Caco-2 (cell line): ENCODE data around the gene GNAO1. TPM values are rescaled to one million over a fixed set of nuclear protein-coding genes. Genes with fewer than 3 reads are reported as not detected.

ENCODE experiments used
- BruUV-seq: library from RNA; stranded (reverse); fragments of 400-500 nt; replicated peaks from 2 replicates; lab custom pipeline; 2021; lab: Mats Ljungman, UMichigan
- CTCF ChIA-PET: fragments of 300-600 bp; sonication (Branson Sonifier 250); formaldehyde crosslinking; loops from one replicate; lab custom pipeline; 2022; ENCODE audit warnings: antibody characterized with exemption; lab: Charles Lee
- POLR2A ChIA-PET: fragments of 300-600 bp; sonication (Branson Sonifier 250); formaldehyde crosslinking; loops from one replicate; lab custom pipeline; 2022; ENCODE audit warnings: antibody characterized with exemption; lab: Charles Lee
- DNase-seq, 2 experiments: peaks; one replicate each; pipeline versions ENCODE4 v3.0.0 to v3.0.0-alpha.2; 2020 to 2022
- H3K27me3 ChIP-seq: replicated peaks from 2 replicates; pipeline ENCODE4 v1.6.0; 2011; ENCODE audit warnings: low read length; ENCODE audit not compliant: control insufficient read depth, insufficient read depth
- H3K36me3 ChIP-seq: 2 replicates; pipeline ENCODE4 v1.5.1; 2011; ENCODE audit warnings: low read length; ENCODE audit not compliant: control insufficient read depth, insufficient read depth
- H3K4me1 ChIP-seq: fragments of 250-450 bp; sonication (Bioruptor Pico); 2 replicates; pipeline ENCODE4 v1.5.1; 2020; ENCODE audit warnings: mild to moderate bottlenecking
- H3K4me3 ChIP-seq: 2 replicates; pipeline ENCODE4 v1.5.1; 2011; ENCODE audit warnings: low read depth, mild to moderate bottlenecking, control low read depth, low read length
- H3K9me3 ChIP-seq: fragments of 250-450 bp; sonication (Bioruptor Pico); 2 replicates; pipeline ENCODE4 v1.5.1; 2020; ENCODE audit warnings: mild to moderate bottlenecking, moderate library complexity
- H3K27ac Mint-ChIP-seq: one replicate; pipeline ENCODE4 v1.8.0; 2022; ENCODE audit warnings: mixed read lengths; ENCODE audit not compliant: unreplicated experiment
- H3K27me3 Mint-ChIP-seq: one replicate; pipeline ENCODE4 v1.8.0; 2022; ENCODE audit warnings: mixed read lengths; ENCODE audit not compliant: insufficient read depth, unreplicated experiment
- H3K36me3 Mint-ChIP-seq: one replicate; pipeline ENCODE4 v1.8.0; 2022; ENCODE audit warnings: mild to moderate bottlenecking, mixed read lengths; ENCODE audit not compliant: insufficient read depth, unreplicated experiment
- H3K4me1 Mint-ChIP-seq: one replicate; pipeline ENCODE4 v1.8.0; 2022; ENCODE audit warnings: low read depth, mixed read lengths; ENCODE audit not compliant: unreplicated experiment
- H3K4me3 Mint-ChIP-seq: one replicate; pipeline ENCODE4 v1.8.0; 2022; ENCODE audit warnings: mild to moderate bottlenecking, moderate library complexity, mixed read lengths; ENCODE audit not compliant: unreplicated experiment
- H3K9me3 Mint-ChIP-seq: one replicate; pipeline ENCODE4 v1.8.0; 2022; ENCODE audit warnings: mixed read lengths; ENCODE audit not compliant: unreplicated experiment
- intact Hi-C: fragments of 100-400 bp; cut with micrococcal nuclease; formaldehyde crosslinking; loops from one replicate; pipeline ENCODE4 v1.10.0; 2022; ENCODE audit not compliant: unreplicated experiment
- total RNA-seq: library from RNA; stranded (reverse); gene quantifications from 2 replicates; pipeline ENCODE4 v1.2.3, GENCODE V29; 2022
- TF ChIP-seq, protein P1 (sequence below), 2 experiments: fragments of 200-600 bp in 1 of 2; IDR thresholded peaks; 1 replicate in 1 of 2; 2 replicates in 1 of 2; pipeline versions ENCODE4 v1.5.1 to v1.8.0; 2011 to 2022; ENCODE audit warnings: antibody characterized with exemption in 1 of 2, control low read depth in 1 of 2, inconsistent platforms in 1 of 2, low read depth in 1 of 2, low read length in 1 of 2, mild to moderate bottlenecking in 1 of 2, moderate library complexity in 1 of 2; ENCODE audit not compliant: insufficient read depth in 1 of 2, severe bottlenecking in 1 of 2, unreplicated experiment in 1 of 2

GNAO1 gene
- total RNA-seq, 1 experiment from 2014 or later: 3.2 TPM

DNA sequence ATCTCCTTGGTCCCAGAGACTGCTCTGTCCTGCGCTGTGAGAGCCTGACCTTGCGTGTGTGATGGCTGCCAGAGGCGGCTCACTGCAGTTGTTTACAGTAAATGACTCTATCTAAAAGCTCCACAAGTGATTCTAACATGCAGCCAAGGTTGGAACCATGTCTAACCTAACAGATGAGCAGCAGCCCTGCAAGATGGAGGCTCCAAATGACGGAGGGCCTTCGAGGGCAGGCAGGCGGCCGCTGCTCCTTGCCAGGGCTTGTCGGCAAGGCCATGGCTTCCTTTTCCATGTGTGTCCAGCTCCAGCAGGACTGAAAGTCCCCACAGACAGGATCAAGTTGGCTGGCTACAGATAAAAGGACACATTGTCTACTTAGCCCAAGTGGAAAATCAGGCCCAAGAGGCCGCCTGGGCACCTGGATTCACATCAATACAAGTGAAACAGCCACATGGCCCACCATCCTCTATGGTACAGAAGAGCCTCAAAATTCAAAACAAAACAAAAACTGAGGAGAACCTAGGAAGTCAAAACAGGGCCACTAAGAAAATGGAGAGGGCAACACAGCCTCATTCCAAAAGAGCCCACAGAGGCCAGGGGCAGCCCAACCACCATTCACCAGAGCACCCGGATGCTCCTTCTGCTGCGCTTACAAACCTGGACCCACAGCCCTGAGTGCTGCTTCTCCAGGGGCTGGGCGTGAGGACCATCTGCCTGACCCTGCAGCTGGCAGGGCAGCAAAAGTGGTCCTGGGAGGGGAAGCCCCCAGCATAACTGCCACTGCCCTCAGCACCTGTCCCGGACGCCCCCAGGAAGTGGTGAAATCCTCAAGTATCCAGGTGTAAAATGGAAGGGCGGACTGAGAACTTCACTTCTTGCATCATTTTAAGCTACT is 169.1 kb downstream of the GNAO1 start:
- DNase-seq: no peak
- POLR2A ChIA-PET: no interaction called here
- H3K9me3 Mint-ChIP-seq: no peaks in the 10 kb centered on the region

DNA sequence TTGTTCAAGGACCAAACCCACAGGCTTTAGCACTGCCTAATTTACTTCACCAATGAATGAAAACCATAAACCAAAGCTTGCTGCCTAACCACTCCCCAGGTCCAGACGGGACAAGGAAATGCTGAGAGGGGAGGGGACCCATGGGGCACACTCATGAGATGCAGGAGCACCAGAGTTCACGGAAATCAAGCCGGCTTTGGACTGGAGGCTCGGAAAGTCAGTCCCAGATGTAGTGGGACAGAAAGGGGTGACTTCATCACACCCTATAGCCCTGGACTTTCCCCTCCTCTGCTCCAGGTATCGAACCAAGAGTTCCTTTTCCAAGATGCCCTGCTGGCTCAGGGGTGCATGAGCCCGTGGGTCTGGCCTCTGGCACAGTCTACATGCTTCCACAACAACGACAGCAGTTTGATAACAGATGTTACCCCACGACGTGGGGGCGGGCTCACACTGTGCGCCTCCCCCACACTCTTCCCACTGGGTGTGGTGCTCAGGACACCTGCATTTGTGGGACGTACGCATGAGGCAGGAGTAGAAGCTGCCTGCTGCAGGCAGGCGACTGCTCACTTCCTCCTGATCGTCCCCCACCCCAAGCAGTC is 170.9 kb downstream of the GNAO1 start:
- ChIA-PET POLR2A (no interaction called here), CTCF (no interaction called here)
- peaks cover 20% of the 10 kb centered on the region for H3K36me3 Mint-ChIP-seq
- Histone ChIP-seq H3K4me1 (no peaks in the 10 kb centered on the region), H3K36me3 (peaks cover 1% of the 10 kb centered on the region), H3K4me3 (no peak overlapping the region), H3K27me3 (no peaks in the 10 kb centered on the region), H3K9me3 (no peaks in the 10 kb centered on the region)
- intact Hi-C loops: no loop called here
- TSS peak; percentile 58 for BruUV-seq
- TF ChIP-seq, protein P1, sequence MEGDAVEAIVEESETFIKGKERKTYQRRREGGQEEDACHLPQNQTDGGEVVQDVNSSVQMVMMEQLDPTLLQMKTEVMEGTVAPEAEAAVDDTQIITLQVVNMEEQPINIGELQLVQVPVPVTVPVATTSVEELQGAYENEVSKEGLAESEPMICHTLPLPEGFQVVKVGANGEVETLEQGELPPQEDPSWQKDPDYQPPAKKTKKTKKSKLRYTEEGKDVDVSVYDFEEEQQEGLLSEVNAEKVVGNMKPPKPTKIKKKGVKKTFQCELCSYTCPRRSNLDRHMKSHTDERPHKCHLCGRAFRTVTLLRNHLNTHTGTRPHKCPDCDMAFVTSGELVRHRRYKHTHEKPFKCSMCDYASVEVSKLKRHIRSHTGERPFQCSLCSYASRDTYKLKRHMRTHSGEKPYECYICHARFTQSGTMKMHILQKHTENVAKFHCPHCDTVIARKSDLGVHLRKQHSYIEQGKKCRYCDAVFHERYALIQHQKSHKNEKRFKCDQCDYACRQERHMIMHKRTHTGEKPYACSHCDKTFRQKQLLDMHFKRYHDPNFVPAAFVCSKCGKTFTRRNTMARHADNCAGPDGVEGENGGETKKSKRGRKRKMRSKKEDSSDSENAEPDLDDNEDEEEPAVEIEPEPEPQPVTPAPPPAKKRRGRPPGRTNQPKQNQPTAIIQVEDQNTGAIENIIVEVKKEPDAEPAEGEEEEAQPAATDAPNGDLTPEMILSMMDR (IDR thresholded peaks at IDR 0.05; ENCODE audit: insufficient read depth in 1 of 2, low read depth in 1 of 2, low read length in 1 of 2, severe bottlenecking in 1 of 2, unreplicated experiment in 1 of 2): no peak
- H3K27ac Mint-ChIP-seq: no peak overlapping the region
- H3K4me3 Mint-ChIP-seq: no peak overlapping the region
- H3K27me3 Mint-ChIP-seq: no peaks in the 10 kb centered on the region
- no peaks in the 10 kb centered on the region for H3K4me1 Mint-ChIP-seq
- no peak for DNase-seq
- no peaks in the 10 kb centered on the region for H3K9me3 Mint-ChIP-seq

More for the DNA sequence above, 169.1 kb downstream of the GNAO1 start:
- peaks cover 1% of the 10 kb centered on the region for H3K36me3 ChIP-seq
- no peak overlapping the region for H3K4me3 Mint-ChIP-seq
- H3K9me3 ChIP-seq: no peaks in the 10 kb centered on the region
- intact Hi-C loops: no loop called here
- H3K4me1 ChIP-seq: peaks cover 9% of the 10 kb centered on the region
- H3K4me1 Mint-ChIP-seq: peaks cover 8% of the 10 kb centered on the region
- TF ChIP-seq, protein P1 (IDR thresholded peaks at IDR 0.05; ENCODE audit: insufficient read depth in 1 of 2, low read depth in 1 of 2, low read length in 1 of 2, severe bottlenecking in 1 of 2, unreplicated experiment in 1 of 2): no peak
- no peak overlapping the region for H3K4me3 ChIP-seq
- no peaks in the 10 kb centered on the region for H3K27me3 Mint-ChIP-seq
- BruUV-seq: no TSS peak
- peaks cover 19% of the 10 kb centered on the region for H3K36me3 Mint-ChIP-seq
- no peaks in the 10 kb centered on the region for H3K27me3 ChIP-seq
- CTCF ChIA-PET: no interaction called here
- H3K27ac Mint-ChIP-seq: no peak overlapping the region

DNA sequence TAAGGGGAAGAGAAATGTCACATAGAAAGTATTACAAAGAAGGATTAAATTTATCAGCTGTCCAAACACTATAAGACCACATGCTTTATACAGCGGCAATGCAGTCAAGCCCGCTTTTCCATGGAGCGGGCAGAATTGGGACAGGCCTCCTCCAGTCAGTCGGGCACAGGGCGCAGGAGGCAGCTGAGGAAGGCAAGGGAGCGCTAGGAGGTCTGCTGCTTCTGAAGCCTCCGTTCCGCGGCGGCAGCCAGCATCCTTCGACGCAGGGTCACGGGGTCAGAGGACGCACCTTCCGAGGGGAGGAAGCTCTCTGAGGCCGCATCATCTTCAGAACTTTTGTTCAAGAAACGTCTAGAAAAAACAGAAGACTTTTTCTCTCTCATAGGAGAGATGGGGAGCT is 171.4 kb downstream of the GNAO1 start:
- Histone ChIP-seq H3K27me3 (no peaks in the 10 kb centered on the region), H3K36me3 (peaks cover 1% of the 10 kb centered on the region), H3K4me3 (no peak overlapping the region), H3K4me1 (no peaks in the 10 kb centered on the region), H3K9me3 (no peaks in the 10 kb centered on the region)
- intact Hi-C loops: no loop called here
- Mint-ChIP-seq H3K36me3 (peaks cover 25% of the 10 kb centered on the region), H3K4me3 (no peak overlapping the region), H3K27ac (no peak overlapping the region), H3K9me3 (no peaks in the 10 kb centered on the region), H3K4me1 (no peaks in the 10 kb centered on the region), H3K27me3 (no peaks in the 10 kb centered on the region)
- no TSS peak for BruUV-seq
- TF ChIP-seq, protein P1 (IDR thresholded peaks at IDR 0.05; ENCODE audit: insufficient read depth in 1 of 2, low read depth in 1 of 2, low read length in 1 of 2, severe bottlenecking in 1 of 2, unreplicated experiment in 1 of 2): no peak
- ChIA-PET POLR2A (no interaction called here), CTCF (no interaction called here)
- no peak for DNase-seq
